Subcutaneous preadipocyte (primary cell): Measurements from ENCODE around the gene KIAA1549. TPM values are rescaled to one million over a fixed set of nuclear protein-coding genes. Genes with fewer than 3 reads are reported as not detected.

ENCODE experiments used
- small RNA-seq: library from RNA; depleted of rRNA; stranded (forward); fragments of <200 nt; gene quantifications from one replicate; pipeline ENCODE3, GENCODE V24; 2012
- total RNA-seq: library from RNA; depleted of rRNA; stranded (reverse); fragments of >200 nt; gene quantifications from 2 replicates; pipeline ENCODE4 v1.2.3, GENCODE V29; 2012

KIAA1549 gene
- total RNA-seq: 0.37 and 1.2 TPM in 2 replicates

DNA sequence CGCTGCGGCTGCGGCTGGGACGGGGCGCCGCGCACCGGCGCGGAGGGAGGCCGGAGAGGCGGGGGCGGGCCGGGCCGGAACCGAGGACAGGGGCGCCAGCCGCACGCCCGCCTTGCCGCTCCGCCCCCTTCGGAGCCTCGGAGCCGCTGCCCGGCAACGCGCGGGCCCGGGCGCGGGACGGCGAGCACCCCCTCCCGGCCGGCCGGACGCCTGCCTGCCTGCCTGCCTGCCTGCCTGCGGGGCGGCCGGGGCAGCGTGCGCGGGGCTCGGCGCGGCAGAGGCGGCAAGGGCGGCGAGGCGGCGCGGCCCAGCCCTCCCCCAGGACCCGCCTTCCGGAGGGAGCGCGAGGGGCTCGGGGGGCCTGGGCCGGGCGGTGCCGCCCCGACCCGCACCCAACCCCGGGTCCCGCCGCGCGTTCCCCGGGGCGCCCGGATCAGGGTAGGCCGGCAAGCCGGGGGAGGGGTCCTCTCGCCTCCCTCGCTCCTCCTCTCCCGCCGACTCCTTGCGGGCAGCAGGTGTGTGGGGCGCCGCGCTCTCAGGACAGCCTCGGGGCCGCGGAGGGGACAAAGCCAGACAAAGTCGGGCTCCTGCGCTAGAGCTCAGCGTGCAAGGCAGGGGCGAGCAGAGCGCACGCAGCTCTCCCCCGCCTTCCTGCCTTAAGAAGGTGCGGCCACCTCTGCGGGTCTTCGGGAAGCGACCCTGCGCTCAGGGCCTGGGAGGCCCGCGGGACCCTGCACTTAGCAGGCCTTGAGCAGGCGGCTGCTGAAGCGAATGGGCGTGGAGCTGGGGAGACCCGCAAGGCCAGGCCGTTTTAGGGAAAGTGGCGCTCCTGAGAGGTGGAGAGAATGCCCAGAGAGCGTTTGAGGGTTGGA lies at the start of gene KIAA1549:
Gene KIAA1549, minus strand, starts transcription at position 58 of the 872 bp plus-strand sequence. CDS start 120 bp downstream, outside the sequence.

DNA sequence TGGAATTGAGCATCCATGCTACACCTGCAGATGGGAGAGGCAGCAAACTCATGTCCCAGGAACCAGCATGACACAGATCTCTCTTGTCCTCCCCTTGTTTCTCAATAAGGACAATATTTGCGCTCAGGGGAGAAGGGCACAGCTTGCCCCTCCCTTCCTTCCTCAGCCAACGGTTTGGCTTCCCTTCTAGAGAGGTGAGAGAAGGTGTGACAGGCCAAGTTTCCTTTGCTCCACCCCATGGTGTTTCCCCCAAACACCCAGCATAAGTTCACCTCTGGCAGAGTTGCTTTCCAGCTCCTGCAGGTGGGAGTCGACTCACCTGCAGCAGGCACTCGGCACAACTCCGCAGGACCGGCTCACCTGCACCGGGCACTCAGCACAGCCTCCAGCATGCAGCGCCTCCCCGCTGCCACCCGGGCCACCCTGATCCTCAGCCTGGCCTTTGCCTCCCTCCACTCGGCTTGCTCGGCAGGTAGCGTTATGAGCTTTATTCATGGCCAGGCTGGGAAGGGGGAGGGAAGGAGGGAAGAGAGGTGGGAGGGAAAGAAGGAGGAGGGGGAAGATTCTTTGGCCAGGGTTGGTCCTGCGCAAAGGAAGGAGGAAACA lies 183.4 kb downstream of the KIAA1549 start, which contains the start of the genes ATP6V0A4 and TMEM213:
Gene ATP6V0A4, minus strand, starts transcription at position 482 of the 606 bp plus-strand sequence. CDS start 26,949 bp downstream, outside the sequence.
Gene TMEM213, plus strand, starts transcription at position 280 of the 606 bp plus-strand sequence. Its CDS starts 111 bp downstream, at position 391.

Small RNA genes within 50 kb of the gene (small RNA-seq; reads per million reads assigned to genes)
- not detected for gene RNU6-1272P

Other genes with a start within 250 kb of the KIAA1549 start
- not detected in 2 replicates for gene TMEM213, start 183.4 kb downstream of the KIAA1549 start, total RNA-seq
- gene ATP6V0A4, start 183.2 kb downstream of the KIAA1549 start, total RNA-seq: not detected in 2 replicates
- 14.5 and 15.1 TPM in 2 replicates for gene ZC3HAV1L, start 54.7 kb upstream of the KIAA1549 start, total RNA-seq
- gene ZC3HAV1, start 128.3 kb upstream of the KIAA1549 start, total RNA-seq: 37.8 and 52.2 TPM in 2 replicates
- 4.8 and 5.5 TPM in 2 replicates for gene UBN2, start 249.8 kb upstream of the KIAA1549 start, total RNA-seq